Gastrocnemius medialis (tissue), 4 donors: ENCODE results near the gene TMEM253. TPM values are rescaled to one million over a fixed set of nuclear protein-coding genes. Genes with fewer than 3 reads are reported as not detected.

Experiments used
- ATAC-seq, 2 donors: fragments of 150-250 bp; one replicate each; pipeline ENCODE4 v1.9.1; 2016
- DNase-seq, 2 donors: peaks; one replicate each; pipeline ENCODE4 v3.0.0-alpha.2; 2019
- H3K27ac ChIP-seq, 4 donors: fragments of 200-600 bp; sonication (generic); 1 replicate in 1 of 4; 2 replicates in 3 of 4; pipeline ENCODE4 v1.5.1; 2016 to 2018; ENCODE audit warnings: mild to moderate bottlenecking in 2 of 4, moderate library complexity in 1 of 4
- H3K27me3 ChIP-seq, 3 donors: fragments of 200-600 bp; sonication (generic) in 2 of 3; 1 replicate in 1 of 3; 2 replicates in 2 of 3; pipeline versions ENCODE4 v1.5.1 to v1.6.0; 2016 to 2019; ENCODE audit warnings: mild to moderate bottlenecking in 1 of 3, moderate library complexity in 1 of 3
- H3K36me3 ChIP-seq, 2 donors: fragments of 200-600 bp; sonication (generic) in 1 of 2; one replicate each; pipeline ENCODE4 v1.5.1; 2017 to 2018
- H3K4me1 ChIP-seq, 2 donors: fragments of 200-600 bp; sonication (generic) in 1 of 2; one replicate each; pipeline ENCODE4 v1.5.1; 2016 to 2017; ENCODE audit warnings: mild to moderate bottlenecking in 2 of 2
- H3K4me3 ChIP-seq, 4 donors: fragments of 200-600 bp; sonication (generic) in 3 of 4; 1 replicate in 1 of 4; 2 replicates in 3 of 4; pipeline ENCODE4 v1.5.1; 2016 to 2019; ENCODE audit warnings: mild to moderate bottlenecking in 2 of 4
- H3K9me3 ChIP-seq, 3 donors: fragments of 200-600 bp; sonication (generic) in 2 of 3; 1 replicate in 1 of 3; 2 replicates in 2 of 3; pipeline ENCODE4 v1.5.1; 2016 to 2019
- POLR2A ChIP-seq, 2 donors: fragments of 450-650 bp; IDR thresholded peaks; one replicate each; pipeline ENCODE4 v1.6.1; 2017; ENCODE audit warnings: antibody characterized with exemption in 2 of 2, mild to moderate bottlenecking in 2 of 2, moderate library complexity in 2 of 2
- in situ Hi-C, 4 donors: fragments of 200-750 bp; cut with MboI; loops; one replicate each; pipeline versions ENCODE4 v1.15.0 to v1.8.0; 2017; ENCODE audit warnings: low sequenced_read_pairs in 4 of 4
- intact Hi-C: fragments of 100-400 bp; cut with DNase I; formaldehyde crosslinking; loops from one replicate; pipeline ENCODE4 v1.15.1; 2023; ENCODE audit warnings: low total_unique reads
- total RNA-seq, 4 donors: library from RNA; depleted of rRNA; stranded (reverse); fragments of >200 nt; gene quantifications; one replicate each; pipeline versions ENCODE4 v1.1.0 to v1.2.3, GENCODE V29; 2016
- TF ChIP-seq, protein P1 (sequence below), 5 experiments: fragments of 450-650 bp in 3 of 5; fragments of 200-600 bp in 2 of 5; sonication (generic) in 2 of 5; IDR thresholded peaks in 4 of 5; conservative IDR thresholded peaks in 1 of 5; 1 replicate in 4 of 5; 2 replicates in 1 of 5; pipeline ENCODE4 v1.5.1; 2016 to 2019; ENCODE audit warnings: antibody characterized with exemption in 5 of 5, mild to moderate bottlenecking in 3 of 5, moderate library complexity in 3 of 5

TMEM253 gene
- total RNA-seq, 4 donors from 2014 or later: 0.19 to 0.35 TPM; not detected in 2

- Histone ChIP-seq H3K27ac (peak overlapping the region; percentile 97 to 99 (median 98)), H3K27me3 (no peaks in the 10 kb centered on the region), H3K4me3 (peak overlapping the region; percentile 74 to 86 (median 82)), H3K4me1 (peaks cover 34% of the 10 kb centered on the region in 2 donors), H3K36me3 (no peaks in the 10 kb centered on the region), H3K9me3 (no peaks in the 10 kb centered on the region)
- intact Hi-C loops: loop anchor here (1.0 to 10.0 kb wide), 8 partner anchors 12 to 760 kb away; partner anchors contain the start of genes ARHGEF40, HNRNPC and PARP2
- DNase-seq (peak; percentile 63 to 81), ATAC-seq (peak; percentile 72 to 73)
- in situ Hi-C loops: loop anchor here (5.0 to 25.0 kb wide), 5 partner anchors 37 to 417 kb away; partner anchors contain the start of genes ANG (in 2 of the 4) and RNASE4 (in 2 of the 4)
- TF ChIP-seq, protein P1, sequence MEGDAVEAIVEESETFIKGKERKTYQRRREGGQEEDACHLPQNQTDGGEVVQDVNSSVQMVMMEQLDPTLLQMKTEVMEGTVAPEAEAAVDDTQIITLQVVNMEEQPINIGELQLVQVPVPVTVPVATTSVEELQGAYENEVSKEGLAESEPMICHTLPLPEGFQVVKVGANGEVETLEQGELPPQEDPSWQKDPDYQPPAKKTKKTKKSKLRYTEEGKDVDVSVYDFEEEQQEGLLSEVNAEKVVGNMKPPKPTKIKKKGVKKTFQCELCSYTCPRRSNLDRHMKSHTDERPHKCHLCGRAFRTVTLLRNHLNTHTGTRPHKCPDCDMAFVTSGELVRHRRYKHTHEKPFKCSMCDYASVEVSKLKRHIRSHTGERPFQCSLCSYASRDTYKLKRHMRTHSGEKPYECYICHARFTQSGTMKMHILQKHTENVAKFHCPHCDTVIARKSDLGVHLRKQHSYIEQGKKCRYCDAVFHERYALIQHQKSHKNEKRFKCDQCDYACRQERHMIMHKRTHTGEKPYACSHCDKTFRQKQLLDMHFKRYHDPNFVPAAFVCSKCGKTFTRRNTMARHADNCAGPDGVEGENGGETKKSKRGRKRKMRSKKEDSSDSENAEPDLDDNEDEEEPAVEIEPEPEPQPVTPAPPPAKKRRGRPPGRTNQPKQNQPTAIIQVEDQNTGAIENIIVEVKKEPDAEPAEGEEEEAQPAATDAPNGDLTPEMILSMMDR (IDR thresholded peaks at IDR 0.05 in 4 of 5, conservative IDR thresholded peaks at IDR 0.05 in 1 of 5): peak; percentile 95 to 99 (median 97)
- no peak for TF ChIP-seq POLR2A (IDR thresholded peaks at IDR 0.05)
These were observed 3.7 kb downstream of the TMEM253 start for GRCh38 chr14:21104448-21105060.

DNA sequence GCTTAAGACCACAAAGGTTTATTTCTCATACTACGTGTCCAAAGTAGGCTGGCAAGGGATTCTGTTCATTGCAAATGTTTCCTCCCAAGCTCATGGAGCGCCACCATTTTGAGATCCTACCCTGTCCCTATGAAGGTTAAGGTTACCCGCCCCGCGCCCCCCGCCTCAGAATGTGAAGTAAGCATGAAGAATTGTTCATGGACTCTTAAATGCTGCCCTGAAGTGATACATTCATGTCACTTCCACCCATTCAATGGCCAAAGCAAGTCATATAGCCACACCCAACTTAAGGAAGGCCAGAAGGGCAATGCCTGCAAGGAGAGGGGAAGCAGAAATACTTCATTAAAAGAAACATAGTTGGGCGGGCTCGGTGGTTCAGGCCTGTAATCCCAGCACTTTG, 4.2 kb downstream of the TMEM253 start:
- in situ Hi-C loops: loop anchor here (5.0 to 25.0 kb wide), 5 partner anchors 38 to 418 kb away; partner anchors contain the start of genes ANG (in 2 of the 4) and RNASE4 (in 2 of the 4)
- DNase-seq (no peak), ATAC-seq (no peak)
- H3K27me3 ChIP-seq: no peaks in the 10 kb centered on the region
- intact Hi-C loops: loop anchor here (2.0 to 10.0 kb wide), 4 partner anchors 133 to 760 kb away; partner anchors contain the start of genes HNRNPC and PARP2
- H3K4me1 ChIP-seq: peaks cover 34% of the 10 kb centered on the region in 2 donors
- no peak for TF ChIP-seq POLR2A (IDR thresholded peaks at IDR 0.05)
- TF ChIP-seq, protein P1 (IDR thresholded peaks at IDR 0.05 in 4 of 5, conservative IDR thresholded peaks at IDR 0.05 in 1 of 5): no peak
- no peaks in the 10 kb centered on the region for H3K9me3 ChIP-seq
- peak overlapping the region; percentile 97 to 99 (median 98) for H3K27ac ChIP-seq
- no peaks in the 10 kb centered on the region for H3K36me3 ChIP-seq
- no peak overlapping the region for H3K4me3 ChIP-seq

DNA sequence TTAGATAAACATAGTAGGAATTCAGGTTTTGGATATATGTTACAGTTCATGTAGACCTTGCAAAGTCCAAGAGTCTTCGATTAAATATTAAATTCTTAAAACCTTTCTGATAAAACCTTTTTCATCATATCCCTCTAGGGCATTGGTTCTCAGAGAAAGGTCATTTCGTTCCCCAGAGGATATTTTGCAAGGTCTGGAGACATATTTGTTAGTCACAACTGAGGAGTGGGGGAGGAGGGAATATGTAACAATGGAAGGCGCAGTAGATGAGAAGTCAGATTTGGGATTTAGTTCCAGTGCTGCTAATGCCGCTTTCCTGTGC, 5.3 kb downstream of the TMEM253 start:
- Histone ChIP-seq H3K4me3 (peak overlapping the region in 1 of 4 donors; percentile 37), H3K9me3 (no peaks in the 10 kb centered on the region)

GRCh38 chr14:21106498-21107282, 5.8 kb downstream of the TMEM253 start:
- intact Hi-C loops (loop anchor here (5.0 to 10.0 kb wide), 3 partner anchors 134 to 762 kb away; partner anchors contain the start of gene PARP2), in situ Hi-C loops (loop anchor here (5.0 to 25.0 kb wide), 5 partner anchors 39 to 419 kb away; partner anchors contain the start of genes ANG (in 2 of the 4) and RNASE4 (in 2 of the 4))
- H3K36me3 ChIP-seq: no peaks in the 10 kb centered on the region
- TF ChIP-seq, protein P1 (IDR thresholded peaks at IDR 0.05 in 4 of 5, conservative IDR thresholded peaks at IDR 0.05 in 1 of 5): peak; percentile 79 to 95 (median 83)
- TF ChIP-seq POLR2A (IDR thresholded peaks at IDR 0.05): no peak
- H3K4me3 ChIP-seq: peak overlapping the region; percentile 32 to 45 (median 36)
- DNase-seq (peak; percentile 63 to 79), ATAC-seq (peak in 1 of 2 donors; percentile 45)
- no peaks in the 10 kb centered on the region for H3K9me3 ChIP-seq
- H3K27me3 ChIP-seq: no peaks in the 10 kb centered on the region
- peak overlapping the region; percentile 97 to 99 (median 98) for H3K27ac ChIP-seq
- H3K4me1 ChIP-seq: peaks cover 34% of the 10 kb centered on the region in 2 donors

More for the DNA sequence above, 5.3 kb downstream of the TMEM253 start:
- H3K36me3 ChIP-seq: no peaks in the 10 kb centered on the region
- in situ Hi-C loops (loop anchor here (5.0 to 25.0 kb wide), 5 partner anchors 39 to 419 kb away; partner anchors contain the start of genes ANG (in 2 of the 4) and RNASE4 (in 2 of the 4)), intact Hi-C loops (loop anchor here (5.0 to 10.0 kb wide), 3 partner anchors 134 to 761 kb away; partner anchors contain the start of gene PARP2)
- H3K4me1 ChIP-seq: peaks cover 34% of the 10 kb centered on the region in 2 donors
- ATAC-seq (no peak), DNase-seq (no peak)
- H3K27ac ChIP-seq: peak overlapping the region; percentile 97 to 99 (median 98)
- no peaks in the 10 kb centered on the region for H3K27me3 ChIP-seq
- TF ChIP-seq, protein P1 (IDR thresholded peaks at IDR 0.05 in 4 of 5, conservative IDR thresholded peaks at IDR 0.05 in 1 of 5): no peak
- no peak for TF ChIP-seq POLR2A (IDR thresholded peaks at IDR 0.05)
